Pons (tissue), 1 donor: ENCODE results near the gene ANKLE1.
A peak's percentile ranks its signal among the peaks of the same experiment; 100 is the strongest.

Source experiments
- DNase-seq: peaks from one replicate; pipeline ENCODE4 v3.0.0-alpha.2; 2016; ENCODE audit warnings: low spot score

ANKLE1 gene

DNA sequence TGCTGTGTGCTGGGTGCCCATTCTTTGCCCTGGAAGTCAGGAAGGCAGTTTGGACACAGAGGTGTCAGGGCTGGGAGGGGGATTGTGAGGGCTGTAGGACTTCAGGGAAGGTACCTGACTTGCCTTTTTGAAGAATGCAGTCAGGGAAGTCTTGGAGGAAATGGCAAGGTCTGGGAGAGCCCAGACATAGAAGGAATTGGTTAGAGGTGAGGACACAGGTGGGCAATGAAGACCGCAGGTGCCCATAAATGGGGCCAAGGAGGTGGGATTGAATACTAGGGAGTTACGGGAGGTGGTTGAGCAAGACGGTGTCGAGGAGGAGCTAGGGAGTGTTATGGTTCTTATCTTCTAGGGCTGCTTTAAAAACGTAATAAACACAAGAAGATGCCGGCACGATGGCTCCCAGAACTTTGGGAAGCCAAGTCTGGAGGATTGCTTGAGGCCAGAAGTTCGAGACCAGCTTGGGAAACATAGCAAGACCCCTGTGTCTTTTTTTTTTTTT, 26.2 kb downstream of the ANKLE1 start:
- DNase-seq, result no peak

DNA sequence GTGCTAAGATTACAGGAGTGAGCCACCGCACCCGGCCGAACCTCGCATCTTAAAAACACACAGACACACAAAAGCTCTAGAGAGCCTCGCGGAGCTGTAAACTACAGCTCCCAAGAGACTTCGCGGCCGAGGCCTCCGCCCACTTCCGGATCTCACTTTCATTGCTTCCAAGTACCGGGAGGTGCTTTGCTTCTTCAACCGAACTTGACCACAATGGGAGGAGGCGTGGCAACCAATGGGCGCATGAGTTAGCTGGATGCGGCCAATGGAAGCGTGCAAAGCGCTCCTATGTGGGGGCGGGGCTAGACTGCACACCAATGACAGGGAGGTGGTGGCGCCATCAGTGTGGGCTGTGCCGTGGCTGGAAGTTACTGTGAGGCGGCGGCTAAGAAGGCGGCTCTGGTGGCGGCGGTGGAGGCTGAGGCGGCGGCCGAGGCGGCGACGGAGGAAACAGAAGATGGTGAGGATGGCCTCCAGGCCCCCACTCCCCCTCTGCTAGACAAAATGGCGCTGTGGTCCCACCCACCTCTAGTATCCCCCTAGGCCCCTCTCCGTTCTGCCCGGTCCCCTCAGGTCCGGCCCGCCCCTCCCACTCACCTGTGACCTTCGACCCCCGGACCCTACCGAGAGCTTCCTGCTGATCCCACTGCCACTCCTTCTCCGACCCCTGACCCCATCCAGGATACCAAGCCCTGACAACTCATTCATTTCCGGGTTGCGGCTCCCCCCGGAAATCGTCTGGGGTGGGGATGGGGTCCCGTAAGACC, 27.7 kb downstream of the ANKLE1 start, which contains the start of gene DDA1:
TSS of gene DDA1 (plus strand) at position 366 of the 767 bp plus-strand sequence. CDS start at position 458, 92 bp downstream.
- peak; percentile 100 for DNase-seq

- no peak for DNase-seq
Measured at GRCh38 chr19:17309965-17310461, 28.3 kb downstream of the ANKLE1 start.

GRCh38 chr19:17311455-17312188, 29.9 kb downstream of the ANKLE1 start:
- no peak for DNase-seq

- DNase-seq, result no peak
Measured at GRCh38 chr19:17312189-17313113, 30.8 kb downstream of the ANKLE1 start.

GRCh38 chr19:17314007-17314593, 32.4 kb downstream of the ANKLE1 start:
- no peak for DNase-seq

GRCh38 chr19:17318966-17319365, 37.3 kb downstream of the ANKLE1 start:
- DNase-seq, result no peak

- no peak for DNase-seq
Measured at GRCh38 chr19:17319473-17320238, 38.0 kb downstream of the ANKLE1 start.

- no peak for DNase-seq
Measured at GRCh38 chr19:17320435-17320834, 38.7 kb downstream of the ANKLE1 start.

DNA sequence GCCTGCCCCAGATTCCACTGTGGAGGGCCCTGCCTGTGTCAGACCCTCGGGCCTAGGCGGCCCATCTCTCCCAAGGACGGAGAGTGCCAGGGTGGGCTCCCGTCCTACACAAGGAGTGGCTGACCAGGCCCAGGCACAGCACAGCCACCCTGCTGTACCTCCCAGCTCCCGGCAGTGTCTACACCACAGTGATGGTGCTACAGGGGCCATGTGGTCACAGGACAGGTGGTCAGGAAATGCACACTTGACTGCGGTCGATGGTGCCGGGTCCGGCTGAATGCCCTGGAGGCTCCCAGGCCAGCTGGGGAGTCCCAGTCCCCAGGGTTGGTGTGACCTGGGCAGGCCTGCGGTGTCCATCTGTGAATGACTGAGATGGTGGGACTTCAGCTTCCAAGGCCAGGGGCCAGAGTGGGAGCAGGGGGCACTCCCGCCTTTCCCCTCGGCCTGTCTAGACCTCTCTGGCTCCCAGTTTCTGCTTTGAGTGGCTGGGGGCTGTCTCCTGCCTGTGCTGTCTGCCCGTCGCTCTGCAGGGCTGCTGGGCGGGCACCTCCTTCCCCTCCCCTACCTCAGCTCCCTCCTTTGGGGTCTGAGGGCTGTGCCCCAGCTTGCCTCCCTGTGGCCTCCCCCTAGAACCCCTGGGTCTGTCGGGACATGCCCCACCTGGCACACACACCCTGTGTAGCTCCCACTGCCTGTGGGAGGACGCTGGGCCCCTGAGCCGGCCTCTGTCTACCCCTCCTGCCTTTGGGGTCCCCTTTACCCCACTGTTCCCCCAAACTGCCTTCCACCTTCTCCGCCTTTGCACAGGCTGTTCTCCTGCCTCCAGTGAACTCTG, 40.2 kb downstream of the ANKLE1 start:
- no peak for DNase-seq

- DNase-seq, result peak; percentile 34
Measured at GRCh38 chr19:17322854-17323253, 41.2 kb downstream of the ANKLE1 start.

- DNase-seq, result no peak
Measured at GRCh38 chr19:17323300-17323963, 41.7 kb downstream of the ANKLE1 start.

DNA sequence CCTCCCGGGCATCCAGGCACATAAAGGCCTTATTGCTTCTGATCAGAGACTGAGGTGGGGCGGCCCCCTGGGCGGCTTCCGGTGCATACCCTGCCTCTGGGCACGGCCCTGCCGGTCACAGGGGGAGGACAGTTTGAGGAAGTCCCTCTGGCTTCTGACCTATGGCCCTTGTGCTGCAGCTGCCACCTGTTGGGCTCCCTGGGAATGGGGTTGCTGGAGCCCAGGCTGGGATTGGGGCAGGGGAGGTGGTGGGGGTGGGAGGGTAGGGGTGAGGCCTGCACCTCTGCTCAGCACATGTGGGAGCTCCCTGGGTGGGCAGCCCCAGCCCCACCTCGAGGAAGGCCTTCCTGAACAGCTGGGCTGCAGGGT, 42.2 kb downstream of the ANKLE1 start:
- no peak for DNase-seq

- DNase-seq, result no peak
Measured at GRCh38 chr19:17324357-17325114, 42.8 kb downstream of the ANKLE1 start.

DNA sequence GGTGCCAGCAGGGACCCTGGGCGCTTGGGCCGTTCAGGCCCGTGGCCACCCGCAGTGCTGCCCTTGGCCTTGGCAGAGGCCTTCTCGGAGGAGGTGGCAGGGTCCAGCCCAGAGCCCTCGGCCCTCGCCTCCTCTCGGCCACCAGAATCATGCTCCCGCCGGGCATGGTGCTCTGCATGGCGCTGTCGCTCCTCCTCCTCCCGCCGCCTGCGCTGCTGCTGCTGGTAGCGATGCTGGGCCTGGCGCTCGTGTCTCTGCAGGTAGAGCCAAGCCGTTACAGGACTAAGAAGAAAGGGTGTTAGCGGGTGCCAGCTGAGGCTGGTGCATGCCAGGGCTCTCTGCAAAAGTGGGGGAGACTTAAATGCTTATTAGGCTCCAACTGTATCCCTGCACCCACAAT, 43.4 kb downstream of the ANKLE1 start:
- no peak for DNase-seq

GRCh38 chr19:17325881-17326594, 44.3 kb downstream of the ANKLE1 start:
- peak; percentile 75 for DNase-seq

- no peak for DNase-seq
Measured at GRCh38 chr19:17326595-17326966, 44.9 kb downstream of the ANKLE1 start.
